Activated CD8-positive, alpha-beta T cell treated with anti-CD3 and anti-CD28 coated beads for 36 hours (primary cell): Measurements from ENCODE around the gene FUCA2. TPM values are rescaled to one million over a fixed set of nuclear protein-coding genes. Genes with fewer than 3 reads are reported as not detected.

Experiments used
- ATAC-seq: fragments of 200-7000 bp; cut with Tn5 transposase; one replicate; pipeline ENCODE4 v1.10.0; 2021; ENCODE audit warnings: mild to moderate bottlenecking, moderate library complexity
- CTCF ChIA-PET: fragments of 350-600 bp; sonication (Branson Sonifier 250); formaldehyde crosslinking; loops from one replicate; lab custom pipeline; 2021; ENCODE audit warnings: antibody characterized with exemption; lab: Charles Lee
- POLR2A ChIA-PET: fragments of 350-600 bp; sonication (Branson Sonifier 250); formaldehyde crosslinking; loops from one replicate; lab custom pipeline; 2021; ENCODE audit warnings: antibody characterized with exemption; lab: Charles Lee
- DNase-seq: peaks from one replicate; pipeline ENCODE4 v3.0.0-alpha.2; 2020
- H3K27ac Mint-ChIP-seq: one replicate; pipeline ENCODE4 v1.8.0; 2021; ENCODE audit warnings: mild to moderate bottlenecking, mixed read lengths
- H3K27me3 Mint-ChIP-seq: one replicate; pipeline ENCODE4 v1.8.0; 2021; ENCODE audit warnings: mixed read lengths
- H3K36me3 Mint-ChIP-seq: one replicate; pipeline ENCODE4 v1.8.0; 2021; ENCODE audit warnings: low read depth, mixed read lengths
- H3K4me1 Mint-ChIP-seq: one replicate; pipeline ENCODE4 v1.8.0; 2021; ENCODE audit warnings: low read depth, mixed read lengths
- H3K4me3 Mint-ChIP-seq: one replicate; pipeline ENCODE4 v1.8.0; 2021; ENCODE audit warnings: mild to moderate bottlenecking, moderate library complexity, mixed read lengths
- H3K9me3 Mint-ChIP-seq: one replicate; pipeline ENCODE4 v1.8.0; 2021; ENCODE audit warnings: mixed read lengths
- CTCF ChIP-seq: fragments of 200-600 bp; IDR thresholded peaks from one replicate; pipeline ENCODE4 v1.8.0; 2022; ENCODE audit warnings: antibody characterized with exemption, mild to moderate bottlenecking
- intact Hi-C: fragments of 100-400 bp; cut with micrococcal nuclease; formaldehyde crosslinking; loops from one replicate; pipeline ENCODE4 v1.10.0; 2022
- total RNA-seq, 2 experiments: library from RNA; stranded (reverse); gene quantifications; one replicate each; pipeline ENCODE4 v1.2.3, GENCODE V29; 2021

Gene FUCA2
- total RNA-seq, 2 experiments from 2014 or later = 6.6 to 8.5 TPM

GRCh38 chr6:143496974-143497373, 14.5 kb downstream of the FUCA2 start:
- POLR2A ChIA-PET = no interaction called here
- no peak for DNase-seq
- Mint-ChIP-seq H3K27ac (no peak overlapping the region), H3K4me3 (no peak overlapping the region), H3K4me1 (peaks cover 13% of the 10 kb centered on the region), H3K9me3 (peaks cover 5% of the 10 kb centered on the region), H3K36me3 (peaks cover 20% of the 10 kb centered on the region), H3K27me3 (no peaks in the 10 kb centered on the region)
- CTCF ChIA-PET = no interaction called here
- intact Hi-C loops = no loop called here
- no peak for ATAC-seq
- TF ChIP-seq CTCF = no peak

- no peaks in the 10 kb centered on the region for H3K9me3 Mint-ChIP-seq
- intact Hi-C loops = no loop called here
- TF ChIP-seq CTCF = no peak
- CTCF ChIA-PET = interaction anchor here (0.7 to 1.6 kb wide), 3 partner anchors 11 to 22 kb away, joined by 3 read pairs; no protein-coding TSS in a partner anchor
- no peak overlapping the region for H3K4me3 Mint-ChIP-seq
- no peaks in the 10 kb centered on the region for H3K27me3 Mint-ChIP-seq
- no peak overlapping the region for H3K27ac Mint-ChIP-seq
- ATAC-seq = no peak
- peaks cover 3% of the 10 kb centered on the region for H3K36me3 Mint-ChIP-seq
- no peaks in the 10 kb centered on the region for H3K4me1 Mint-ChIP-seq
- no peak for DNase-seq
- POLR2A ChIA-PET = no interaction called here
These were observed 20.7 kb downstream of the FUCA2 start for GRCh38 chr6:143490775-143491174.

DNA sequence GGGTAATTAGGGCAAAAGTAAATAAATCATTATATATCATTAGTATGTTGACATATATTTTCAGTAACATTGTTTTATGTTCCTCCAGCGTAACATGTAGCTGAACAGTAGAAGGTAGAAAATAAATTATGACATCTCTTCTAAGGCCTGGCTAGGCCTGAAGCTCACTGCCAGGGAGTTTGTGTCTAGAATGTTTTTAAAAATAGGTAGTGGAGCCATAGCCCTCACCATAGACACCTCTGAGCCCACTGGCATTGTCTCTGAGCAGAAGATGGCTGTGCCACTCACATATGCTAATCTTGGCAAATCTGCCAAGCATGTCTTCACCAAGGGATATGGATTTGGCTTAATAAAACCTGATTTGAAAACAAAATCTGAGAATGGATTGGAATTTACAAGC, 21.3 kb downstream of the FUCA2 start:
- ChIA-PET POLR2A (no interaction called here), CTCF (interaction anchor here (0.7 to 1.6 kb wide), 4 partner anchors 11 to 23 kb away, joined by 3 read pairs; no protein-coding TSS in a partner anchor)
- Mint-ChIP-seq H3K36me3 (peaks cover 2% of the 10 kb centered on the region), H3K27ac (no peak overlapping the region), H3K27me3 (no peaks in the 10 kb centered on the region), H3K4me3 (no peak overlapping the region), H3K4me1 (no peaks in the 10 kb centered on the region), H3K9me3 (no peaks in the 10 kb centered on the region)
- TF ChIP-seq CTCF = no peak
- intact Hi-C loops = no loop called here
- DNase-seq (no peak), ATAC-seq (no peak)

DNA sequence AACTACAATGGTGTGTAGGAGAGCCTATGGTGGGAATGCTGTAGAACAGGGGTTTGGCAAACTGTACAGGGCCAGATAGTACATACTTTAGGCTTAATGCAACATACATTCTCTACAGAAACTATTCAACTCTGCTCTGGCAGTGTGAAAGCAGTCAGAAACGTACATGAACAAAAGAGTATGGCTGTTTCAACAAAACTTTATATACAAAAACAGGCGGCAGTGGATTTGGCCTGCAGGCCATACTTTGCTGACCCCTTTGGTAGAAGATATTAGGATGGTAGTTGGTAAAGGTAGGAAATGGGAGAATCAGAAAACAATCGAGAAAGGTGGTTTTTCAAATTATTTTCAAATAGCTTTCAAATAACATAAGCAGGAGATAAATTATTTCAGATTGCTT, 24.8 kb downstream of the FUCA2 start:
- no peak overlapping the region for H3K27ac Mint-ChIP-seq
- no peaks in the 10 kb centered on the region for H3K9me3 Mint-ChIP-seq
- ChIA-PET CTCF (no interaction called here), POLR2A (interaction anchor here (1.1 kb wide), 1 partner anchor 25 kb away, joined by 3 read pairs; the partner anchor contains the start of gene FUCA2)
- intact Hi-C loops = no loop called here
- DNase-seq (no peak), ATAC-seq (no peak)
- no peak for TF ChIP-seq CTCF
- no peak overlapping the region for H3K4me3 Mint-ChIP-seq
- no peaks in the 10 kb centered on the region for H3K27me3 Mint-ChIP-seq
- no peaks in the 10 kb centered on the region for H3K4me1 Mint-ChIP-seq
- H3K36me3 Mint-ChIP-seq = peaks cover 2% of the 10 kb centered on the region

- TF ChIP-seq CTCF = no peak
- DNase-seq = no peak
- Mint-ChIP-seq H3K9me3 (no peaks in the 10 kb centered on the region), H3K27me3 (no peaks in the 10 kb centered on the region), H3K27ac (no peak overlapping the region), H3K4me1 (no peaks in the 10 kb centered on the region), H3K36me3 (peaks cover 2% of the 10 kb centered on the region), H3K4me3 (no peak overlapping the region)
- ChIA-PET POLR2A (interaction anchor here (1.0 kb wide), 1 partner anchor 25 kb away, joined by 4 read pairs; the partner anchor contains the start of gene FUCA2), CTCF (no interaction called here)
- intact Hi-C loops = no loop called here
- no peak for ATAC-seq
These were observed 25.6 kb downstream of the FUCA2 start for GRCh38 chr6:143485967-143486366.
